WTC11 (cell line): Measurements from ENCODE around the gene TAOK3. TPM values are rescaled to one million over a fixed set of nuclear protein-coding genes. Genes with fewer than 3 reads are reported as not detected.
A peak's percentile ranks its signal among the peaks of the same experiment; 100 is the strongest.

Experiments
- ATAC-seq: fragments of 200-7000 bp; cut with Tn5 transposase; 2 replicates; pipeline ENCODE4 v1.10.0; 2021; ENCODE audit warnings: mild to moderate bottlenecking, moderate library complexity
- CTCF ChIA-PET: fragments of 300-600 bp; sonication (Branson Sonifier 250); formaldehyde crosslinking; loops from one replicate; lab custom pipeline; 2021; ENCODE audit warnings: antibody characterized with exemption; lab: Charles Lee
- POLR2A ChIA-PET: fragments of 350-600 bp; sonication (Branson Sonifier 250); formaldehyde crosslinking; loops from one replicate; lab custom pipeline; 2021; ENCODE audit warnings: antibody characterized with exemption; lab: Charles Lee
- DNase-seq: peaks from one replicate; pipeline ENCODE4 v3.0.0; 2021; ENCODE audit warnings: low spot score
- H3K27ac Mint-ChIP-seq: 2 replicates; pipeline ENCODE4 v1.8.0; 2021; ENCODE audit warnings: mixed read lengths
- H3K27me3 Mint-ChIP-seq: 2 replicates; pipeline ENCODE4 v1.8.0; 2021; ENCODE audit warnings: low read depth, mild to moderate bottlenecking, moderate library complexity, mixed read lengths
- H3K36me3 Mint-ChIP-seq: 2 replicates; pipeline ENCODE4 v1.8.0; 2021; ENCODE audit warnings: mixed read lengths
- H3K4me1 Mint-ChIP-seq: 2 replicates; pipeline ENCODE4 v1.8.0; 2022; ENCODE audit warnings: mixed read lengths
- H3K4me3 Mint-ChIP-seq: 2 replicates; pipeline ENCODE4 v1.8.0; 2021; ENCODE audit warnings: mild to moderate bottlenecking, moderate library complexity, mixed read lengths
- H3K9me3 Mint-ChIP-seq: 2 replicates; pipeline ENCODE4 v1.8.0; 2021; ENCODE audit warnings: mixed read lengths
- EMX1 ChIP-seq: fragments of 250-450 bp; sonication (Bioruptor Pico); IDR thresholded peaks from 2 replicates; pipeline ENCODE4 v1.8.0; 2021; ENCODE audit warnings: mild to moderate bottlenecking
- GABPB1 ChIP-seq: sonication (generic); formaldehyde crosslinking; IDR thresholded peaks from 2 replicates; pipeline ENCODE4 v1.8.1; 2023; ENCODE audit warnings: mild to moderate bottlenecking, missing genetic modification reagents
- GTF2I ChIP-seq: fragments of 250-450 bp; sonication (Bioruptor Pico); conservative IDR thresholded peaks from 2 replicates; pipeline ENCODE4 v1.4.0; 2021; ENCODE audit warnings: mild to moderate bottlenecking
- OVOL2 ChIP-seq: fragments of 250-450 bp; sonication (Bioruptor Pico); IDR thresholded peaks from 2 replicates; pipeline ENCODE4 v1.9.0; 2021; ENCODE audit warnings: mild to moderate bottlenecking, borderline replicate concordance
- RORB ChIP-seq: fragments of 250-450 bp; sonication (Bioruptor Pico); IDR thresholded peaks from 2 replicates; pipeline ENCODE4 v1.9.0; 2021; ENCODE audit warnings: mild to moderate bottlenecking
- SOX15 ChIP-seq: fragments of 250-450 bp; sonication (Bioruptor Pico); IDR thresholded peaks from 2 replicates; pipeline ENCODE4 v1.9.0; 2021; ENCODE audit warnings: mild to moderate bottlenecking
- TEAD1 ChIP-seq: sonication (generic); formaldehyde crosslinking; IDR thresholded peaks from 2 replicates; pipeline ENCODE4 v1.8.0; 2022; ENCODE audit warnings: mild to moderate bottlenecking, missing genetic modification reagents
- TEAD4 ChIP-seq: sonication (generic); formaldehyde crosslinking; IDR thresholded peaks from 2 replicates; pipeline ENCODE4 v1.8.0; 2022; ENCODE audit warnings: mild to moderate bottlenecking, missing genetic modification reagents
- ZNF396 ChIP-seq: fragments of 250-450 bp; sonication (Bioruptor Pico); IDR thresholded peaks from 2 replicates; pipeline ENCODE4 v1.8.0; 2021; ENCODE audit warnings: mild to moderate bottlenecking, moderate library complexity, borderline replicate concordance
- total RNA-seq: library from RNA; stranded (reverse); gene quantifications from 3 replicates; pipeline ENCODE4 v1.2.3, GENCODE V29; 2021
- TF ChIP-seq, protein P1 (sequence below): fragments of 250-450 bp; sonication (Bioruptor Pico); IDR thresholded peaks from 2 replicates; pipeline ENCODE4 v1.9.0; 2021; ENCODE audit warnings: mild to moderate bottlenecking, borderline replicate concordance
- TF ChIP-seq, protein P2 (sequence below): sonication (generic); formaldehyde crosslinking; IDR thresholded peaks from 2 replicates; pipeline ENCODE4 v1.8.1; 2023; ENCODE audit warnings: mild to moderate bottlenecking, missing genetic modification reagents, borderline replicate concordance
- TF ChIP-seq, protein P3 (sequence below): sonication (generic); formaldehyde crosslinking; IDR thresholded peaks from 2 replicates; pipeline ENCODE4 v1.8.0; 2022; ENCODE audit warnings: mild to moderate bottlenecking, missing genetic modification reagents
- TF ChIP-seq, protein P4 (sequence below): sonication (generic); formaldehyde crosslinking; IDR thresholded peaks from 2 replicates; pipeline ENCODE4 v1.8.1; 2023; ENCODE audit warnings: mild to moderate bottlenecking, missing genetic modification reagents, moderate library complexity
- TF ChIP-seq, protein P5 (sequence below): fragments of 250-450 bp; sonication (Bioruptor Pico); conservative IDR thresholded peaks from 2 replicates; pipeline ENCODE4 v1.9.0; 2021; ENCODE audit warnings: mild to moderate bottlenecking
- TF ChIP-seq, protein P6 (sequence below): sonication (generic); formaldehyde crosslinking; IDR thresholded peaks from 2 replicates; pipeline ENCODE4 v1.8.0; 2023; ENCODE audit warnings: missing genetic modification reagents, mild to moderate bottlenecking, borderline replicate concordance

The TAOK3 gene
- total RNA-seq, 1 experiment from 2014 or later = 13.0 TPM

DNA sequence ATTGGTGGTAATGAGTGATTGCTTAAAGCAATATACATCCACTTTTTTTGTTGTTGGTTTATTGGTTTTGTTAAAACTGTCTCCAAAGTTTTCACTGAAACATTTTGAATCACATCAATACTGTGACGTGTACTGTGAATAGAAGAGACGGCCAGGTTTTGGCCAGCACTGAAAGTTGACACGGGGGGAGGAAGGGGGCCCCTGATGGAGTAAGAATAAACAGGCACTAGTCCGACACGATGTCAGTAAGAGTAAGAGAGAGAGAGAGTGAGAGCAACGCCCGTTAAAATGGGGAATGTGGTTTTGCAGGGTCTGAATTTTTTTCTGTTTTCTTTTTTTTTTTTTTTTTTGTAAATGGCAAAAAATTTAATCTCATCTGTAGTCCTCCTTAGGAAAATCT, 222.1 kb downstream of the TAOK3 start (continued):
- TF ChIP-seq, protein P1, sequence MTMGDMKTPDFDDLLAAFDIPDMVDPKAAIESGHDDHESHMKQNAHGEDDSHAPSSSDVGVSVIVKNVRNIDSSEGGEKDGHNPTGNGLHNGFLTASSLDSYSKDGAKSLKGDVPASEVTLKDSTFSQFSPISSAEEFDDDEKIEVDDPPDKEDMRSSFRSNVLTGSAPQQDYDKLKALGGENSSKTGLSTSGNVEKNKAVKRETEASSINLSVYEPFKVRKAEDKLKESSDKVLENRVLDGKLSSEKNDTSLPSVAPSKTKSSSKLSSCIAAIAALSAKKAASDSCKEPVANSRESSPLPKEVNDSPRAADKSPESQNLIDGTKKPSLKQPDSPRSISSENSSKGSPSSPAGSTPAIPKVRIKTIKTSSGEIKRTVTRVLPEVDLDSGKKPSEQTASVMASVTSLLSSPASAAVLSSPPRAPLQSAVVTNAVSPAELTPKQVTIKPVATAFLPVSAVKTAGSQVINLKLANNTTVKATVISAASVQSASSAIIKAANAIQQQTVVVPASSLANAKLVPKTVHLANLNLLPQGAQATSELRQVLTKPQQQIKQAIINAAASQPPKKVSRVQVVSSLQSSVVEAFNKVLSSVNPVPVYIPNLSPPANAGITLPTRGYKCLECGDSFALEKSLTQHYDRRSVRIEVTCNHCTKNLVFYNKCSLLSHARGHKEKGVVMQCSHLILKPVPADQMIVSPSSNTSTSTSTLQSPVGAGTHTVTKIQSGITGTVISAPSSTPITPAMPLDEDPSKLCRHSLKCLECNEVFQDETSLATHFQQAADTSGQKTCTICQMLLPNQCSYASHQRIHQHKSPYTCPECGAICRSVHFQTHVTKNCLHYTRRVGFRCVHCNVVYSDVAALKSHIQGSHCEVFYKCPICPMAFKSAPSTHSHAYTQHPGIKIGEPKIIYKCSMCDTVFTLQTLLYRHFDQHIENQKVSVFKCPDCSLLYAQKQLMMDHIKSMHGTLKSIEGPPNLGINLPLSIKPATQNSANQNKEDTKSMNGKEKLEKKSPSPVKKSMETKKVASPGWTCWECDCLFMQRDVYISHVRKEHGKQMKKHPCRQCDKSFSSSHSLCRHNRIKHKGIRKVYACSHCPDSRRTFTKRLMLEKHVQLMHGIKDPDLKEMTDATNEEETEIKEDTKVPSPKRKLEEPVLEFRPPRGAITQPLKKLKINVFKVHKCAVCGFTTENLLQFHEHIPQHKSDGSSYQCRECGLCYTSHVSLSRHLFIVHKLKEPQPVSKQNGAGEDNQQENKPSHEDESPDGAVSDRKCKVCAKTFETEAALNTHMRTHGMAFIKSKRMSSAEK (CRISPR knock-in tag) = no peak

DNA sequence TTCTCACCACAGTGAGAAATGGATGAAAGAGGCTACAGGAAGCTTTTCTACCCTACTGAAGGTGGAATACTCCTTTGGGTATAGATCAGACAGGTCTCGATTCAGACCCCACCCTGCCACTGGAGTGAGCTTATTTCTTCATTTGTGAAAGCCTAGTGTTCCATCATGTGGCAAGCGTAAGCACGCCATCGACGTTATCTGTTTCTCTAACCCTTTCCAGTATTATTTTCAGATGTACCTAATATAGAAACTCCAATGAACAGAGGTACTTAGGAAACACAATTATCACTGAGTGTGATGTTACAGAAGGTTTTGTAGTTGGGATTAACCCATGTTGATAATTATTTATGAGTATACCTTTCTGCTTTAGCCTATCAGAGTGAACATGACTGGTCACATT, 224.4 kb downstream of the TAOK3 start:
- Mint-ChIP-seq H3K27me3 (no peaks in the 10 kb centered on the region; the same call in 1 of the 2 replicates), H3K4me1 (no peaks in the 10 kb centered on the region), H3K27ac (peak overlapping the region; percentile 29; the same call in 1 of the 2 replicates), H3K9me3 (no peaks in the 10 kb centered on the region), H3K36me3 (peaks cover 39% of the 10 kb centered on the region), H3K4me3 (no peak overlapping the region)
- ATAC-seq (no peak), DNase-seq (no peak)
- CTCF ChIA-PET = no interaction called here
- TF ChIP-seq OVOL2 (CRISPR knock-in tag) (no peak), RORB (no peak), TEAD4 (CRISPR knock-in tag) (no peak), ZNF396 (no peak), TEAD1 (no peak)
- TF ChIP-seq, protein P2, sequence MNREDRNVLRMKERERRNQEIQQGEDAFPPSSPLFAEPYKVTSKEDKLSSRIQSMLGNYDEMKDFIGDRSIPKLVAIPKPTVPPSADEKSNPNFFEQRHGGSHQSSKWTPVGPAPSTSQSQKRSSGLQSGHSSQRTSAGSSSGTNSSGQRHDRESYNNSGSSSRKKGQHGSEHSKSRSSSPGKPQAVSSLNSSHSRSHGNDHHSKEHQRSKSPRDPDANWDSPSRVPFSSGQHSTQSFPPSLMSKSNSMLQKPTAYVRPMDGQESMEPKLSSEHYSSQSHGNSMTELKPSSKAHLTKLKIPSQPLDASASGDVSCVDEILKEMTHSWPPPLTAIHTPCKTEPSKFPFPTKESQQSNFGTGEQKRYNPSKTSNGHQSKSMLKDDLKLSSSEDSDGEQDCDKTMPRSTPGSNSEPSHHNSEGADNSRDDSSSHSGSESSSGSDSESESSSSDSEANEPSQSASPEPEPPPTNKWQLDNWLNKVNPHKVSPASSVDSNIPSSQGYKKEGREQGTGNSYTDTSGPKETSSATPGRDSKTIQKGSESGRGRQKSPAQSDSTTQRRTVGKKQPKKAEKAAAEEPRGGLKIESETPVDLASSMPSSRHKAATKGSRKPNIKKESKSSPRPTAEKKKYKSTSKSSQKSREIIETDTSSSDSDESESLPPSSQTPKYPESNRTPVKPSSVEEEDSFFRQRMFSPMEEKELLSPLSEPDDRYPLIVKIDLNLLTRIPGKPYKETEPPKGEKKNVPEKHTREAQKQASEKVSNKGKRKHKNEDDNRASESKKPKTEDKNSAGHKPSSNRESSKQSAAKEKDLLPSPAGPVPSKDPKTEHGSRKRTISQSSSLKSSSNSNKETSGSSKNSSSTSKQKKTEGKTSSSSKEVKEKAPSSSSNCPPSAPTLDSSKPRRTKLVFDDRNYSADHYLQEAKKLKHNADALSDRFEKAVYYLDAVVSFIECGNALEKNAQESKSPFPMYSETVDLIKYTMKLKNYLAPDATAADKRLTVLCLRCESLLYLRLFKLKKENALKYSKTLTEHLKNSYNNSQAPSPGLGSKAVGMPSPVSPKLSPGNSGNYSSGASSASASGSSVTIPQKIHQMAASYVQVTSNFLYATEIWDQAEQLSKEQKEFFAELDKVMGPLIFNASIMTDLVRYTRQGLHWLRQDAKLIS (CRISPR knock-in tag) = no peak
- TF ChIP-seq, protein P3, sequence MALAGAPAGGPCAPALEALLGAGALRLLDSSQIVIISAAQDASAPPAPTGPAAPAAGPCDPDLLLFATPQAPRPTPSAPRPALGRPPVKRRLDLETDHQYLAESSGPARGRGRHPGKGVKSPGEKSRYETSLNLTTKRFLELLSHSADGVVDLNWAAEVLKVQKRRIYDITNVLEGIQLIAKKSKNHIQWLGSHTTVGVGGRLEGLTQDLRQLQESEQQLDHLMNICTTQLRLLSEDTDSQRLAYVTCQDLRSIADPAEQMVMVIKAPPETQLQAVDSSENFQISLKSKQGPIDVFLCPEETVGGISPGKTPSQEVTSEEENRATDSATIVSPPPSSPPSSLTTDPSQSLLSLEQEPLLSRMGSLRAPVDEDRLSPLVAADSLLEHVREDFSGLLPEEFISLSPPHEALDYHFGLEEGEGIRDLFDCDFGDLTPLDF = no peak
- TF ChIP-seq, protein P4, sequence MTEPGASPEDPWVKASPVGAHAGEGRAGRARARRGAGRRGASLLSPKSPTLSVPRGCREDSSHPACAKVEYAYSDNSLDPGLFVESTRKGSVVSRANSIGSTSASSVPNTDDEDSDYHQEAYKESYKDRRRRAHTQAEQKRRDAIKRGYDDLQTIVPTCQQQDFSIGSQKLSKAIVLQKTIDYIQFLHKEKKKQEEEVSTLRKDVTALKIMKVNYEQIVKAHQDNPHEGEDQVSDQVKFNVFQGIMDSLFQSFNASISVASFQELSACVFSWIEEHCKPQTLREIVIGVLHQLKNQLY (CRISPR knock-in tag) = no peak
- TF ChIP-seq, protein P5, sequence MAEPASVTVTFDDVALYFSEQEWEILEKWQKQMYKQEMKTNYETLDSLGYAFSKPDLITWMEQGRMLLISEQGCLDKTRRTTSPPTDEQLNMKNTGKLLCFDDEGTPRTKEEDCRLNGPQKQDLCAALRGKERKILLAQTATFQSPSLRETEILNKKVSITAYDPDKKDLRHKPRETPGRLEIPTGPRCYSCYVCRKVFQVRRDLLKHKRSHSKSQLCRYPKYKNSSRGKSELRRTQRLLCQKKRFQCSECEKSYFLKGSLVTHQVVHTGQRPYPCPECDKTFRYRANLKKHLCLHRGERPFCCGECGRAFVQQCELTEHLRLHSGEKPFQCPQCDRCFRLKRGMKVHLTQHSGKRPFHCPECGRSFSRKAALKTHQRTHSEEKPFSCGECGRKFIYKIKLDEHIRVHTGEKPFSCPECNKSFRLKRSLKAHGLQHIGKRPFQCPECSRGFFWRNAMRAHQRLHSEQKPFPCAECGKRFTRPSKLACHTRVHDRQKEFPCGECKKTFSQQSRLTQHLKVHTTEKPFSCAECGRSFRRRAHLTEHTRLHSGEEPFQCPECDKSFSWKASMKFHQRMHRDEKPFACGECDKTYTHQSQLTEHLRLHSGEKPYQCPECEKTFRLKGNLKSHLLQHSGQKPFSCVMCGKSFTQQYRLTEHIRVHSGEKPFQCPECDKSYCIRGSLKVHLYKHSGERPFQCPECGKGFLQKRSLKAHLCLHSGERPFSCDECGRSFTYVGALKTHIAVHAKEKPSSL = no peak
- POLR2A ChIA-PET = no interaction called here

DNA sequence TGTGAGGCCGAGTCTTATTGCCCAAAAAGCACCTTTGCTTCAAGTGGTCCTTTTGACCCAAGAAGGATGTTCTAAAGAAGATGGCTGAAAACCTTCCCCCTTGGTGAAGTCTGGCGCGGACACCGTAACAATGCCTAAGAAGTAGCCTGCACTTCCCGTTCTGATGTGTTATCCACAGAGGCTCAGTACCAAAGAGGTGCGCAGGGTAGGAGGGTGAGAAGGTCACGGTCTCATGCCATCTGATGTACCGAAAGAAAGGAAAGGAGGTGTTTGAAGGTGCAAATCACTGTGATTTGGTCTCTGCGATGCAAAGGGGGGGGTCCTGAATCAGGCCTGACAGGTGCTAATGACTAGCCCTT, 226.9 kb downstream of the TAOK3 start:
- CTCF ChIA-PET = interaction anchor here (0.7 to 1.0 kb wide), 2 partner anchors 11 to 35 kb away, joined by 3 to 4 read pairs; no protein-coding TSS in a partner anchor
- no peak overlapping the region for H3K27ac Mint-ChIP-seq
- no peak for DNase-seq
- H3K9me3 Mint-ChIP-seq = no peaks in the 10 kb centered on the region
- H3K4me1 Mint-ChIP-seq = 0 out of 2 replicates have a peak, but pooled peaks cover 2% of the 10 kb centered on the region
- ATAC-seq = no peak
- POLR2A ChIA-PET = no interaction called here
- peaks cover 58% of the 10 kb centered on the region for H3K36me3 Mint-ChIP-seq
- H3K27me3 Mint-ChIP-seq = no peaks in the 10 kb centered on the region
- H3K4me3 Mint-ChIP-seq = no peak overlapping the region
- TF ChIP-seq SOX15 (CRISPR knock-in tag) (no peak), GABPB1 (no peak), EMX1 (CRISPR knock-in tag) (no peak), GTF2I (CRISPR knock-in tag) (no peak)
- TF ChIP-seq, protein P6, sequence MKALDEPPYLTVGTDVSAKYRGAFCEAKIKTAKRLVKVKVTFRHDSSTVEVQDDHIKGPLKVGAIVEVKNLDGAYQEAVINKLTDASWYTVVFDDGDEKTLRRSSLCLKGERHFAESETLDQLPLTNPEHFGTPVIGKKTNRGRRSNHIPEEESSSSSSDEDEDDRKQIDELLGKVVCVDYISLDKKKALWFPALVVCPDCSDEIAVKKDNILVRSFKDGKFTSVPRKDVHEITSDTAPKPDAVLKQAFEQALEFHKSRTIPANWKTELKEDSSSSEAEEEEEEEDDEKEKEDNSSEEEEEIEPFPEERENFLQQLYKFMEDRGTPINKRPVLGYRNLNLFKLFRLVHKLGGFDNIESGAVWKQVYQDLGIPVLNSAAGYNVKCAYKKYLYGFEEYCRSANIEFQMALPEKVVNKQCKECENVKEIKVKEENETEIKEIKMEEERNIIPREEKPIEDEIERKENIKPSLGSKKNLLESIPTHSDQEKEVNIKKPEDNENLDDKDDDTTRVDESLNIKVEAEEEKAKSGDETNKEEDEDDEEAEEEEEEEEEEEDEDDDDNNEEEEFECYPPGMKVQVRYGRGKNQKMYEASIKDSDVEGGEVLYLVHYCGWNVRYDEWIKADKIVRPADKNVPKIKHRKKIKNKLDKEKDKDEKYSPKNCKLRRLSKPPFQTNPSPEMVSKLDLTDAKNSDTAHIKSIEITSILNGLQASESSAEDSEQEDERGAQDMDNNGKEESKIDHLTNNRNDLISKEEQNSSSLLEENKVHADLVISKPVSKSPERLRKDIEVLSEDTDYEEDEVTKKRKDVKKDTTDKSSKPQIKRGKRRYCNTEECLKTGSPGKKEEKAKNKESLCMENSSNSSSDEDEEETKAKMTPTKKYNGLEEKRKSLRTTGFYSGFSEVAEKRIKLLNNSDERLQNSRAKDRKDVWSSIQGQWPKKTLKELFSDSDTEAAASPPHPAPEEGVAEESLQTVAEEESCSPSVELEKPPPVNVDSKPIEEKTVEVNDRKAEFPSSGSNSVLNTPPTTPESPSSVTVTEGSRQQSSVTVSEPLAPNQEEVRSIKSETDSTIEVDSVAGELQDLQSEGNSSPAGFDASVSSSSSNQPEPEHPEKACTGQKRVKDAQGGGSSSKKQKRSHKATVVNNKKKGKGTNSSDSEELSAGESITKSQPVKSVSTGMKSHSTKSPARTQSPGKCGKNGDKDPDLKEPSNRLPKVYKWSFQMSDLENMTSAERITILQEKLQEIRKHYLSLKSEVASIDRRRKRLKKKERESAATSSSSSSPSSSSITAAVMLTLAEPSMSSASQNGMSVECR (CRISPR knock-in tag) = no peak
